GM18909 (cell line): Measurements from ENCODE around the gene PBXIP1.
"Not testable (repeated sequence)": the region's sequence is repeated elsewhere in the genome, so short reads cannot be mapped to it uniquely, and the experiment has no call there.

Experiments
- ATAC-seq: cut with Tn5 transposase; IDR thresholded peaks from one replicate; pipeline ENCODE4 v1.9.1; 2021; ENCODE audit warnings: mild to moderate bottlenecking; ENCODE audit not compliant: unreplicated experiment, poor library complexity

PBXIP1 gene

GRCh38 chr1:154995301-154995983 is 39.5 kb upstream of the PBXIP1 start:
- not testable (repeated sequence) for ATAC-seq

- ATAC-seq, result no peak
Observed at GRCh38 chr1:154994591-154994990, 38.7 kb upstream of the PBXIP1 start.

- no peak for ATAC-seq
Observed at GRCh38 chr1:154994269-154994587, 38.3 kb upstream of the PBXIP1 start.

GRCh38 chr1:154993572-154994268 is 37.8 kb upstream of the PBXIP1 start, which contains the start of gene LENEP:
LENEP (plus strand) TSS chr1:154993586; CDS start chr1:154993608, 22 bp downstream.
- ATAC-seq, result no peak

GRCh38 chr1:154992721-154993571 is 37.0 kb upstream of the PBXIP1 start:
- ATAC-seq, result no peak

- ATAC-seq, result no peak
Observed at GRCh38 chr1:154990276-154990675, 34.4 kb upstream of the PBXIP1 start.

GRCh38 chr1:154989195-154989860 is 33.4 kb upstream of the PBXIP1 start:
- no peak for ATAC-seq

- ATAC-seq, result no peak
Observed at GRCh38 chr1:154988058-154988954, 32.4 kb upstream of the PBXIP1 start.

GRCh38 chr1:154987326-154987725 is 31.4 kb upstream of the PBXIP1 start:
- ATAC-seq, result no peak

- not testable (repeated sequence) for ATAC-seq
Observed at GRCh38 chr1:154986736-154987135, 30.8 kb upstream of the PBXIP1 start.

GRCh38 chr1:154983776-154984466 is 28.0 kb upstream of the PBXIP1 start:
- ATAC-seq, result no peak

- ATAC-seq, result peak; percentile 98
Observed at GRCh38 chr1:154982897-154983648, 27.2 kb upstream of the PBXIP1 start, which contains the start of gene FLAD1. FLAD1 (plus strand) TSS chr1:154983344; CDS start chr1:154983695, 351 bp downstream.

- ATAC-seq, result no peak
Observed at GRCh38 chr1:154982341-154982740, 26.4 kb upstream of the PBXIP1 start.

- no peak for ATAC-seq
Observed at GRCh38 chr1:154978360-154978759, 22.5 kb upstream of the PBXIP1 start.

- not testable (repeated sequence) for ATAC-seq
Observed at GRCh38 chr1:154977762-154978161, 21.9 kb upstream of the PBXIP1 start.

- no peak for ATAC-seq
Observed at GRCh38 chr1:154975409-154976059, 19.6 kb upstream of the PBXIP1 start.

GRCh38 chr1:154974808-154975408 is 19.0 kb upstream of the PBXIP1 start:
- ATAC-seq, result peak; percentile 49
